Measurements from ENCODE around the gene SNORC. TPM values are rescaled to one million over a fixed set of nuclear protein-coding genes. Genes with fewer than 3 reads are reported as not detected.
A peak's percentile ranks its signal among the peaks of the same experiment; 100 is the strongest.

Gene SNORC
- total and polyA plus RNA-seq, 2 of the 13 experiments (the other 11 are each of a cell fraction or from before 2014, with no cell fraction given) = 59.1 to 86.1 TPM

DNA sequence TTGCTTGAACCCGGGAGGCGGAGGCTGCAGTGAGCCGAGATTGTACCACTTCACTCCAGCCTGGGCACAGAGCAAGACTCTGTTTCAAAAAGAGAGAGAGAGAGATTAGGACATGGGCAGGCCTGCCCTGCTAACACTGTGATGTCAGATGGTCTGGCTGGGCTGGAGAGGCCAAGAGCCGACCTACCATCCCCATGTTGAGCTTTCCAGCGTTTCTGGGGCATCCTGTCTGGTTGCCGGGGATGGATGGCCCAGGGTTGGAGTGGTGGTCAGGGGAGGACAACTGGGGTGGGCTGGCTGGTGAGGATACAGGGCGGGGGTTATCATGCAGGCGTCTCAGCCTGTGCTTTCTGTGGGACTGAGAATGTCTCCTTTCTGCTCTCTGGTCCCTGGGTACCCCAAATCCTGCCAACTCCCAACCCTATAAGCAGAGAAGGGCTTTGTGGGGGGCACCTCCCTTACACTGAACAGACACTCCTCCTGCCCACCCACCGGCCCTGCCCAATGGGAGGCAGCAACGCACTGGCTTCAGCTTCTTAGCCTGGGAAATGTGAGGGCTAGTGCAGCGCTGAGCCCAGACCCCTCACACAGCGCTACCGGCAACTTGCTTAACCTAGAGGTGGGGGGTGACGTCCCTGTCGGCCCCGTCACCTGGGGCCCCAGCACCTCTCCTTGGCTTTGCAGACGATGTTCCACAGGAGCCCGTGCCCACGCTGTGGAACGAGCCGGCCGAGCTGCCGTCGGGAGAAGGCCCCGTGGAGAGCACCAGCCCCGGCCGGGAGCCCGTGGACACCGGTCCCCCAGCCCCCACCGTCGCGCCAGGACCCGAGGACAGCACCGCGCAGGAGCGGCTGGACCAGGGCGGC is 5.4 kb downstream of the SNORC start (continued):
- TF ChIP-seq PHF8 (CRISPR knock-in tag; IDR thresholded peaks at IDR 0.05) (peak; percentile 46), KDM3A (CRISPR knock-in tag; IDR thresholded peaks at IDR 0.05; ENCODE audit: low read depth) (0 out of 2 replicates have a peak, but pooled peaks have one; percentile 19), ZNF350 (CRISPR knock-in tag; IDR thresholded peaks at IDR 0.05; ENCODE audit: borderline replicate concordance, low read depth) (0 out of 2 replicates have a peak, but pooled peaks have one; percentile 16), ZNF34 (CRISPR knock-in tag; IDR thresholded peaks at IDR 0.05; ENCODE audit: borderline replicate concordance) (0 out of 2 replicates have a peak, but pooled peaks have one; percentile 73), GTF3A (CRISPR knock-in tag; conservative IDR thresholded peaks at IDR 0.05) (peak; percentile 78), ZNF331 (CRISPR knock-in tag; IDR thresholded peaks at IDR 0.05) (peak; percentile 24; the same call in 1 of the 2 replicates), ZNF484 (CRISPR knock-in tag; IDR thresholded peaks at IDR 0.05; ENCODE audit: borderline replicate concordance, low read depth) (no peak), KDM2A (CRISPR knock-in tag; IDR thresholded peaks at IDR 0.05; ENCODE audit: borderline replicate concordance, low read depth) (peak; percentile 60), SRSF1 (optimal IDR thresholded peaks at IDR 0.05; ENCODE audit: low read depth, low read length) (peak; percentile 54), SRSF4 (IDR thresholded peaks at IDR 0.05; ENCODE audit: low read depth, low read length, poor library complexity, severe bottlenecking) (peak; percentile 7)
- TF ChIP-seq, protein P1, sequence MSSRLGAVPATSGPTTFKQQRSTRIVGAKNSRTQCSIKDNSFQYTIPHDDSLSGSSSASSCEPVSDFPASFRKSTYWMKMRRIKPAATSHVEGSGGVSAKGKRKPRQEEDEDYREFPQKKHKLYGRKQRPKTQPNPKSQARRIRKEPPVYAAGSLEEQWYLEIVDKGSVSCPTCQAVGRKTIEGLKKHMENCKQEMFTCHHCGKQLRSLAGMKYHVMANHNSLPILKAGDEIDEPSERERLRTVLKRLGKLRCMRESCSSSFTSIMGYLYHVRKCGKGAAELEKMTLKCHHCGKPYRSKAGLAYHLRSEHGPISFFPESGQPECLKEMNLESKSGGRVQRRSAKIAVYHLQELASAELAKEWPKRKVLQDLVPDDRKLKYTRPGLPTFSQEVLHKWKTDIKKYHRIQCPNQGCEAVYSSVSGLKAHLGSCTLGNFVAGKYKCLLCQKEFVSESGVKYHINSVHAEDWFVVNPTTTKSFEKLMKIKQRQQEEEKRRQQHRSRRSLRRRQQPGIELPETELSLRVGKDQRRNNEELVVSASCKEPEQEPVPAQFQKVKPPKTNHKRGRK (CRISPR knock-in tag; IDR thresholded peaks at IDR 0.05) = 0 out of 2 replicates have a peak, but pooled peaks have one; percentile 5
- TF ChIP-seq, protein P2, sequence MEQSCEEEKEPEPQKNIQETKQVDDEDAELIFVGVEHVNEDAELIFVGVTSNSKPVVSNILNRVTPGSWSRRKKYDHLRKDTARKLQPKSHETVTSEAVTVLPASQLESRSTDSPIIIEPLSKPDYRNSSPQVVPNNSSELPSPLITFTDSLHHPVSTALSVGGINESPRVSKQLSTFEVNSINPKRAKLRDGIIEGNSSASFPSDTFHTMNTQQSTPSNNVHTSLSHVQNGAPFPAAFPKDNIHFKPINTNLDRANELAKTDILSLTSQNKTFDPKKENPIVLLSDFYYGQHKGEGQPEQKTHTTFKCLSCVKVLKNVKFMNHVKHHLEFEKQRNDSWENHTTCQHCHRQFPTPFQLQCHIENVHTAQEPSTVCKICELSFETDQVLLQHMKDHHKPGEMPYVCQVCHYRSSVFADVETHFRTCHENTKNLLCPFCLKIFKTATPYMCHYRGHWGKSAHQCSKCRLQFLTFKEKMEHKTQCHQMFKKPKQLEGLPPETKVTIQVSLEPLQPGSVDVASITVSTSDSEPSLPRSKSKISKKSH (CRISPR knock-in tag; IDR thresholded peaks at IDR 0.05; ENCODE audit: borderline replicate concordance) = peak; percentile 23; the same call in 1 of the 2 replicates
- TF ChIP-seq, protein P3, sequence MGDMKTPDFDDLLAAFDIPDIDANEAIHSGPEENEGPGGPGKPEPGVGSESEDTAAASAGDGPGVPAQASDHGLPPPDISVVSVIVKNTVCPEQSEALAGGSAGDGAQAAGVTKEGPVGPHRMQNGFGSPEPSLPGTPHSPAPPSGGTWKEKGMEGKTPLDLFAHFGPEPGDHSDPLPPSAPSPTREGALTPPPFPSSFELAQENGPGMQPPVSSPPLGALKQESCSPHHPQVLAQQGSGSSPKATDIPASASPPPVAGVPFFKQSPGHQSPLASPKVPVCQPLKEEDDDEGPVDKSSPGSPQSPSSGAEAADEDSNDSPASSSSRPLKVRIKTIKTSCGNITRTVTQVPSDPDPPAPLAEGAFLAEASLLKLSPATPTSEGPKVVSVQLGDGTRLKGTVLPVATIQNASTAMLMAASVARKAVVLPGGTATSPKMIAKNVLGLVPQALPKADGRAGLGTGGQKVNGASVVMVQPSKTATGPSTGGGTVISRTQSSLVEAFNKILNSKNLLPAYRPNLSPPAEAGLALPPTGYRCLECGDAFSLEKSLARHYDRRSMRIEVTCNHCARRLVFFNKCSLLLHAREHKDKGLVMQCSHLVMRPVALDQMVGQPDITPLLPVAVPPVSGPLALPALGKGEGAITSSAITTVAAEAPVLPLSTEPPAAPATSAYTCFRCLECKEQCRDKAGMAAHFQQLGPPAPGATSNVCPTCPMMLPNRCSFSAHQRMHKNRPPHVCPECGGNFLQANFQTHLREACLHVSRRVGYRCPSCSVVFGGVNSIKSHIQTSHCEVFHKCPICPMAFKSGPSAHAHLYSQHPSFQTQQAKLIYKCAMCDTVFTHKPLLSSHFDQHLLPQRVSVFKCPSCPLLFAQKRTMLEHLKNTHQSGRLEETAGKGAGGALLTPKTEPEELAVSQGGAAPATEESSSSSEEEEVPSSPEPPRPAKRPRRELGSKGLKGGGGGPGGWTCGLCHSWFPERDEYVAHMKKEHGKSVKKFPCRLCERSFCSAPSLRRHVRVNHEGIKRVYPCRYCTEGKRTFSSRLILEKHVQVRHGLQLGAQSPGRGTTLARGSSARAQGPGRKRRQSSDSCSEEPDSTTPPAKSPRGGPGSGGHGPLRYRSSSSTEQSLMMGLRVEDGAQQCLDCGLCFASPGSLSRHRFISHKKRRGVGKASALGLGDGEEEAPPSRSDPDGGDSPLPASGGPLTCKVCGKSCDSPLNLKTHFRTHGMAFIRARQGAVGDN (CRISPR knock-in tag; IDR thresholded peaks at IDR 0.05) = peak; percentile 59
- TF ChIP-seq, protein P4, sequence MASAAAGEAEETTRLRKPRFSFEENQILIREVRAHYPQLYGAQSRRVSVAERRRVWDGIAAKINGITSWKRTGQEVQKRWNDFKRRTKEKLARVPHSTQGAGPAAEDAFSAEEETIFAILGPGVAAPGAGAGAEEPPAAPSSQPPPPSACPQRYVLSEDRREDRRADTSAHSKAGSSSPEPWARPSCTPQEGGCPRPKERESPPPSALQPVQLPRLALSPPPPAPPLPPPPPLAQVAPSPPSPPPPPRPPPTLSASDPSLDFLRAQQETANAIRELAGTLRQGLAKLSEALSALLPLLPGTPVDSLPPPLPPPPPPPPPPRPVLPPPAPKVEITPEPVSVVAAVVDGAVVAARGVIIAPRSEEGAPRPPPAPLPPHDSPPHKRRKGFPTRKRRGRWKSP (CRISPR knock-in tag; IDR thresholded peaks at IDR 0.05) = 0 out of 2 replicates have a peak, but pooled peaks have one; percentile 32
- TF ChIP-seq, protein P5, sequence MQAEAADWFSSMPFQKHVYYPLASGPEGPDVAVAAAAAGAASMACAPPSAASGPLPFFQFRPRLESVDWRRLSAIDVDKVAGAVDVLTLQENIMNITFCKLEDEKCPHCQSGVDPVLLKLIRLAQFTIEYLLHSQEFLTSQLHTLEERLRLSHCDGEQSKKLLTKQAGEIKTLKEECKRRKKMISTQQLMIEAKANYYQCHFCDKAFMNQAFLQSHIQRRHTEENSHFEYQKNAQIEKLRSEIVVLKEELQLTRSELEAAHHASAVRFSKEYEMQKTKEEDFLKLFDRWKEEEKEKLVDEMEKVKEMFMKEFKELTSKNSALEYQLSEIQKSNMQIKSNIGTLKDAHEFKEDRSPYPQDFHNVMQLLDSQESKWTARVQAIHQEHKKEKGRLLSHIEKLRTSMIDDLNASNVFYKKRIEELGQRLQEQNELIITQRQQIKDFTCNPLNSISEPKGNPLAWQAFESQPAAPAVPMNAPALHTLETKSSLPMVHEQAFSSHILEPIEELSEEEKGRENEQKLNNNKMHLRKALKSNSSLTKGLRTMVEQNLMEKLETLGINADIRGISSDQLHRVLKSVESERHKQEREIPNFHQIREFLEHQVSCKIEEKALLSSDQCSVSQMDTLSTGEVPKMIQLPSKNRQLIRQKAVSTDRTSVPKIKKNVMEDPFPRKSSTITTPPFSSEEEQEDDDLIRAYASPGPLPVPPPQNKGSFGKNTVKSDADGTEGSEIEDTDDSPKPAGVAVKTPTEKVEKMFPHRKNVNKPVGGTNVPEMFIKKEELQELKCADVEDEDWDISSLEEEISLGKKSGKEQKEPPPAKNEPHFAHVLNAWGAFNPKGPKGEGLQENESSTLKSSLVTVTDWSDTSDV (CRISPR knock-in tag; IDR thresholded peaks at IDR 0.05) = peak; percentile 74
